Kidney glomerular epithelial cell (primary cell): ENCODE data around the gene TMEM59L.
"Not testable (repeated sequence)": the region's sequence is repeated elsewhere in the genome, so short reads cannot be mapped to it uniquely, and the experiment has no call there.

Experiments used
- DNase-seq: peaks from one replicate; lab custom pipeline; 2025; lab: John Stamatoyannopoulos, UW

Gene TMEM59L

DNA sequence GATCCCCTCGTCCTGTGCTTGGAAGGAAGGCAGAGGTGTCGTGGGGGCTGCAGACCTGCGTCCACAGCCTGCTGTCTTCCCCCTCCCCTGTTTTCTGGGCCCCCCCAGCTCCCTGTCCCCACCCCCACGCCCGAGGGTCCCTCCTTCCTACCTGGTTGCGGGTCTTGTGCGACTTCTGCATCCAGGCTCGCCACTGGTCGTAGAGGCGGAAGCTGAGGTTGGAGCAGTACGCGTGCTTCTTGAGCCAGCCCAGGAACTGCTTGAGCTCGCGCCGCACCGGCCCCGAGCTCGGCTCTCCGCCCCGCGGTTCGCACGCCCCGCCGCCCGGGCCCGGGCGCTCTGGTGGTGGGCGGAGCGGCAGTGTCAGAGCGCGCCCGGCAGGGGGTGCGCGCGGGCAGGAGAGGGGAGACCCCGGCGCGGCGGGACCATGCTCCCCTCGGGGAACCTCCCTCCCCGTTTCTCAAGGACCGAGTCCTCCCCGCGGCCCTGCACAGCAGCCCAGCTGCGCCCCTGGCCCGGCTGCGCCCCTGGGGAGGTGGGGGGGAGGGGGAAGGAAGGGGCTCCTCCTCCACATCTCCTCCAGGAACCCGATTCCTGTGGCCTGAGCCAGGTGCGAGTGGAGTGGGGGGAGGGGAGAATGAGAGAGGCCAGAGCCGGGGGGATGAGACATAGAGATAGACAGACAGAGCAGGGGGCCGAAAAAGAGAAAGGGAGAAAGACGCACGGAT lies 18.4 kb upstream of the TMEM59L start:
- DNase-seq, result peak; percentile 52

DNA sequence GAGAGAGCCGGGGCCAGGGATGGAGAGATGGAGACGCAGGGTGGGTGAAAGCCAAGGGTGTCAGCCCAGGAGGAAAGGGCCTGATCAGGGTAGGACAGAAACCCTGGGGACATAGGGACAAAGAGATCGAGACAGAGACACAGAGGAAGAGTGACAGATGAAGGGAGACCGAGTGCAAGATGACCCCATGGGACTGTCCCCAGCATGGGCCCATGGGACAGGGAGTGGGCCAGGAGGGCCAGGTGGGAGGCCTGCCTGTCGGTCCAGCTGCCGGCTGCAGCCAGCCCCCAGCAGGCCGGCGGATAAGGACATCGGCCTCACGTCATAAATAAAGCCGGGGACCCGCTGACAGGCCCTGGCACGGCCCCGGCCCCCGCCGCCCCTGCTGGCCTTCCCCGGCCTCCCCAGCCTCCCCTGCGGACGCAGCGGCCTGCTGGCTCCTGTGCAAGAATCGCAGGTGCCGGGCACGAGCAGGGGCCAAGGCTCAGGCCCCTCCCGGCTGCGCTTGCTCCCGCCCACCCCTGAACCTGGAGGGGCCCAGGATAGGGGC lies 17.8 kb upstream of the TMEM59L start:
- no peak for DNase-seq

DNA sequence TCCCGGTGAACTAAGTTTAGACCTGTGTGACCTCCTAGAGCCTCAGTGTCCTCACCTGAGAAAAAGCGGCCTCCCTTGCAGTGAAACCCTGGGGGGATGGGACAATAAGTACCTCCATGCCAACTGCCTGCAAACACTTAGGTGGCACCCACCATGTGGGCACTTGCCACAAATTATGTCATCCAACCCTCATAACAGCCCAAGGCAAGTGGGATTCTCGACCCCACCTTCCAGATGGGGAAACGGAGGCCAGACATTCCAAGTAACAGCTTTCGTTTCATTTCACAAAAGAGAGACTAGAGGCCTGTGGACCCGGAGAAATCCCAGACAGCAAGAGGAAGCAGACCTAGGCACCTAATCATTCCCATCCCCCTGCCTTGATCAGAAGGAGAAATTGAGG lies 17.2 kb upstream of the TMEM59L start:
- no peak for DNase-seq

DNA sequence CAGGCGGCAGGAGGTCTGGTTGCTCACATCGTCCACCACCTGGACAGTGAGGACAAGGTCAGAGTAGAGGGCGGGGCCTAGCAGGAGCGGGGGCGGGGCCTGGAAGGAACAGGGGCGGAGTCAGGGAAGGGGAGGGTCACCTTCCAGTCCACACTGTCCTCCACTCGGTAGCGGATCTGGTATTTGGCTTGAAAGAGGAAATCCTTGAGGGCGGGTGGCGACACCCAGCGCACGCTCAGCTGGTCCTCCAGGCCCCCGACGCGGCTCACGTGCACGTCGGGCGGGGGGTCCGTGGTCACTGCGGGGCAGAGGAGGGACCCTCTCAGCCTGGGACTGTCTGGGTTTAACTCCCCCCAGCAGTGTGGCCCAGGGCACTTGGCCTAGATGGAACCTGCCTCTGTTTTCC lies 15.9 kb upstream of the TMEM59L start:
- DNase-seq, result no peak

DNA sequence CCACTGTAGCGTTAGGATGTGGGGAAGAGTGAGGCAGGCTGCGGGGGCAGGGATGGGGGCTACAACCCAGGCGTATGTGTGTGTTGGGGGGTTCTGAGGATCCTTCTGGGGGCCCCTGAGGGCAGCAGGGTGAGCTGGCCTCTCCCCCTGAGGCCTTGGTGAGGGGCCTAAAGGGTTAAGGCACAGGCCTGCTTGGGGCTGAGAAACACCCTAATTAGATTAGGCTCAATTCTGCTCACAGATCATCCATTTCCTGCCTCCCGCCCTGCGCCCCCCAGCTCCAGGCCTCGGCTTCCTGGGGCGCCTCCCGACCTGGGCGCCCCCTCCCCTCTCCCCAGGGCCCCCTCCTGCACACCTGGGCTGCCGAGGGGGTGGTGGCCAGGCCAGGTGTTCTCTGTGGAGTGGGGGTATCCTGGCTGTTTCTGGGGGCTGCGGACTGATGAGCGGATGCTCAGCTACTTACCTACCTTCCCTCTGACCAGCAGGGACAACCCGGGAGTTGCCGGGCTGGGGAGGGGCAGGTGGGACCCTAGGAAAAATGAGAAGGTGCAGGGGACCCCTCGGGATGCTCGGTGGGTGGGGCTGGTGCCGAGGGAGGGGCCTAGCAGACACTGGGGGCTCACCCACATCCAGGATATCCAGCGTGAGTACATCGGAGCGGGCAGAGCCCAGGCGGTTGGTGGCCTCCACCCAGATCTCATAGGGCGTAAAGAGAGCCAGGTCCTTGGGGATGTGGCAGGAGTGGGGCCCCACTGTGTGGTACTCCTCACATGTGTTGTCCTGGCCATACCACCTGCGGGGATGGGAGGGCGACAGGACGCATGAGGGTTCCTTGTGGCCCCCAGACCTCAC lies 14.6 kb upstream of the TMEM59L start:
- DNase-seq, result no peak

DNA sequence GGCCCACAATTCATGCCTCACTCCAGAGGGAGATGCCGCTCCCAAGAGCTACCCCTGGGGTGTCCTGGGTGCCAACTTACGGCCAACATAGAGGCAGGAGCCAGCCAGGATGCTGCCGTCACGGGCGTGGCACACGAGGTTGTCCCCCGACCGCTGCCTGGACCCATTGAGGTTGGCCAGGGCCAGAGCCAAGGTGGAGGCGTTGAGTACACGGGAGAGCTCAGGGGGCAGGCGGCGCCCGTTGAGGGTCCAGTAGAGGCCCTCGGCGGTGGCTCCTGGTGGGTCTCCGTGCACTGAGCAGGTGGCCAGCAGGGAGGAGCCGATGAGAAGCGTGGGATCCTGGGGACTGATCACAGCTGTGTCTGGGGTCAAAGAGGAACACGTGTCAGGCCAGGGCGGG lies 13.2 kb upstream of the TMEM59L start:
- DNase-seq, result no peak

DNA sequence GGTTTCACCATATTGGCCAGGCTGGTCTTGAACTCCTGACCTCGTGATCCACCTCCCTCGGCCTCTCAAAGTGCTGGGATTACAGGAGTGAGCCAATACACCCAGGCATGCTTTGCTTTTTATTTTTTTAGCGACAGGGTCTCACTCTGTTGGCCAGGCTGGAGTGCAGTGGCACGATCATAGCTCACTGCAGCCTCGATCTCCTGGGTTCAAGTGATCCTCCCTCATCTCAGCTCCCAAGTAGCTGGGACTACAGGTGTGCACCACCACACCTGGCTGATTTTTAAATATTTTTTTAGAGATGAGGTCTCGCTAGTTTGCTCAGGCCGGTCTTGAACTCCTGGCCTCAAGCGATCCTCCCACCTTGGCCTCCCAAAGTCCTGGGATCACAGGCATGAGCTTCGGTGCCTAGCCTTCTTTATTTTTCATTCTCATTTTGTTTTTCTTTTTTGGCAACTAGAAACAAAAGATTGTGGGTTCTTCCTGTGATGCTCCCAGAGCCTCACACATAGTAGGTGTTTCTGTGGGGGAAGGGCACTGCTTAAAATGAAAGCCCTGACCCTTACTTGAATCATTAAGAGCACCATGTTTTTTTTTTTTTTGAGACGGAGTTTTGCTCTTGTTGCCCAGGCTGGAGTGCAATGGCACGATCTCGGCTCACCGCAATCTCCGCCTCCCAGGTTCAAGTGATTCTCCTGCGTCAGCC lies 11.8 kb upstream of the TMEM59L start:
- not testable (repeated sequence) for DNase-seq

DNA sequence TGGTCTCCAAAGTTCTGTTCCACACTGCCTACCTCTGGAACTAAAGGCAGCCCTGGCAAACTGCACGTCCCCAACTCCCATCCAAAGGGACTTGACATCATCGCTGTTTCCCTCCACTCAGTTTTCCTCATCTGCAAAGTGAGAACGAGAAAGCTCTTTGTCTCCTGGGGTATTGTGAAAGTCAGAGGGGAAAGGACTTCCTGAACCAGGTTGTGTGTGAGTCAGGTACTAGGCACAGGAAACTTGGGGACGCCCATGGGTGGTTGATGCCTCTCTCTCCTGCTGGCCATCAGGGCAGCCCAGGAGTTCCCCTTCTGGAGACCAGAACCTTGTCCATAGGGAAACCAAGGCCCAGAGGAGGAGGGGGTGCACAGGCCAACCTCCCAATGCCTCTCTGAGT lies 10.8 kb upstream of the TMEM59L start:
- no peak for DNase-seq

DNA sequence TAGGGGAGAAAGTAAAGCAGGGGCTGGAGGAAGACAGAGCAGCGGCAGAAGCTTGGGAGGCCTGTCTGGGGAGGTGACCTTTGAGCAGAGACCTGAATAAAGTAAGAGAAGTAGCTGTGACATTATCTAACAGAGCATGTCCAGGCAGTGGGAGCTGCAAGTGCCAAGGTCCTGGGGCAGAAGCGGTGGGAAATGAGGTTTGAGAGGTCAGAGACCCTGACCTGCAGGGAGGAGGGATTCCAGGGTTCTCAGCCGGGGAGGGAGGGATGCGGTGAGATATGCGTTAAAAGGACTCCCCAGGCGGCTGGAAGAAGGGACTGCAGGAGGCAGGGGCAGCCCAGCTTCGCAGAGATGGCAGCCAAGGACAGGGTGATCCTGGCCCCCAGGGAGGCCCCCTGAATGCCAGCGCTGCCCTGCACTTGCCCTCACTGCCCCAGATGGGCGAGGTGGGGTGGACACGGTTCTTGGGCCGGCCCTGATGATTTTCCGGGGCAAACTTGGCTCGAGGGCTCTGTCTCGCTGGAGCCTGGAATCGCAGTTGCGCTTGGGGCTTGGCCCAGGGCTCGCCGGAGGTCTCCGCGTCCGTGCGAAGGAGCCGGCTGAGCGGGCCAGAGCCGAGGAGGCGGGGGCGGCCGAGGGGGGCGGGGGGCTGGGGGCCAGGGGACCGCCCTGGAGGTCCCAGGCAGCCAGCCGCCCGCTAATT lies 9.3 kb upstream of the TMEM59L start:
- DNase-seq, result no peak

DNA sequence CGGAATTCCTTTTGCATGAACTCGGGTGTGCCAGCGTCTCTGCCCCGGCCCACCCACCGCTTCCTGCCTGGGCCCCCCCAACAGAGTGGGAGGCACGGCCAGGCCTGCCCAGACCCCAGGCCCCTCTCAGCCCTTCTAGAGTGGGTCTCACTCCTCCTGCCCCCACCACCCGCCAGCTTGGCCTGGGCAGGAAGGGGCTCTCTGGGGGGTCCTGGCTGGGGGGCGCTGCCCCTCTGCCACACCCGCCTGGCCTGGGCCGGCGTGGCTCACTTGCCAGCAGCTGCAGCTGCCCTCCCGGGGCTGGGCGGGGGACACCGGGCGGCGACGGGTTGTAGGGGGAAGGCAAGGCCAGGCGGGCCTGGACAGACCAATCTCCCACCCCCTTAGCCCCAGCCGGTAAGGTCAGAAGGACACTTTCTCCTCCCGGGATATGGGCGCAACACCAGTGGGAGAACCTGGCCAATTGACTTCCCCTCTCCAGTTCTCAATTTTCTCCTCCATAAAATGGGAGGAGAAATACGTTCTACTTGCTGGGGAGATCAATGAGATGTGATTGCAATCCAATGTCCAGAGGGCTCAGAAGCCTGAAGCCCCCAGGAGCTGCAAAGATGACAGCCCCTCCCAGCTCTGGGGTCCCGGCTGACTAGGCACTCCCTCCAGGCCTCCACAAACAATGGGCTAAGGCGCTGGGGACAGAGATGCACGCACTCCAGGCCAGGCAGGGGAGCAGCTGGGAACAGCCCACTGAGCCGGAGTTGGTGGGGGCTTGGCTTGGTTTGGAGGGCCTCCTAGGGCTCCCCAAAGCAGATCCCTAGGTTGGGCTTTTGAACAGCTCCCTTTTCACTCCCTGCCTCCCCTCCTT lies 8.5 kb upstream of the TMEM59L start:
- no peak for DNase-seq

DNA sequence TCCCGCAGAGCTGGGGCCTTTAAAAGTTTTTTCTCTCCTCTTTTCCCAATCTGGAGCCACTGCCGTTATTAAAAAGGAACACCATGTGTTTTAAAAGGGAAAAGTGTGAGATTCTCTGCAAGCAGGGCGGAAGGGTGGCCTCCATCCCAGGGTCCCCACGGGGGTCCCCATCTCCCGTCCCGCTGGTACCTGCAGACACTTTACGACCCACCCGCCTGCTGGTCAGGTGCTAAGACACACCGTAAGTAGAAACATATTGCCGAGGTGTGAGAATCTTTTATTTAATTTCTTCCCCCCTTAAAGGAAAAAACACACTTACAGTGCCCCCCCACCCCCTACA lies 7.9 kb upstream of the TMEM59L start:
- no peak for DNase-seq

DNA sequence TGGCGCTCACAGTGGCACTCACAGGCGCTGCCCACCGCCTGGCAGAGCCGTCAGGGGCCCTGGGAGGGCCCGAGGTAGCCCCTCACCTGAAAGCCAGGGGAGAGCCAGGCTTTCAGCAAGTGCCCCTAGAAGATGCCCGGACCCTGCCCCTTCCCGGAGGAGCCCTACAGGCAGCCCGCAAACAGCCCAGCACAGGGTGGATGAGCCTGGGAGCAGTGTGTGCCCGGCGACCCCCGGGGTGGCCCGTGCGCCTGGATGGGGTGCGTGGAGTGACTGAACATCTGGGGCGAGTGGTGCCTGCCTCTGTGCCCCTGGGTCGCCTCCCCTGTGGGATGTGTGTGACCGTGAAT lies 7.5 kb upstream of the TMEM59L start:
- no peak for DNase-seq

DNA sequence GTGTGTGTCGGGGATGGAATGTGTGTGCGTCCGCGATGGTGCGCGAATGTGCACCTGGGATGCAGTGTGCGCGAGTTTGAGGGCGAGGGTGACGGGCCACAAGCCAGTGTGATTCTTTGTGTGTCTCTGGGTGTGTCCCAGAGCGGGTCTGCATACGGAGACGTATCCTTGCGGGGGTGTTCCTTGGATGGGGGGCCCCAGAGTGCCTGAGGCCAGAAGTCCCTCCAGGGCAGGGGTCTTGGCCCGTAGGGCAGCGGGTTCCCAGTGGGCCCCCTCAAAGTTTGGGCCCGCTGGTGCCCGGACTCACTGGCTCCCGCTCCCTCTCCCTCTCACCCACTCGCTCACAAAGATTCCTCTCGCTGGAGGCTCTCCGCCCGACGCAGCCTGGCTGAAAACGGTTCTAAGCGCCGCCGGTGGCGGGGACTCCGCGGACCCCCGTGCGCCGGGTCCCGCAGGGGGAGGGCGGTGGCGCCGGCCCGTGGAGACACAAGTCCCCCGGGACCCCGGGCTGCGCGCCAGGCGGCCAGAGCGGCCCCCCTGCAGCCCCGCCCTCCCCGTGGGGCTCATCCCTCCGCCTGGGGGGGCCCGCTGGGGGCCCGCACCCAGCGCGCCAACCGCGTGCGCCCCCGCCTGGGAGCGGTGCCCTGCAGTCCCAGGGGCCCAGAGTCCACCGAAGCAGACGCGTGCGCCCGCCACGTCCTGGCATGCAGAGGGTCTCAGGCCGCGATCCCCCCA lies 7.0 kb upstream of the TMEM59L start:
- no peak for DNase-seq

DNA sequence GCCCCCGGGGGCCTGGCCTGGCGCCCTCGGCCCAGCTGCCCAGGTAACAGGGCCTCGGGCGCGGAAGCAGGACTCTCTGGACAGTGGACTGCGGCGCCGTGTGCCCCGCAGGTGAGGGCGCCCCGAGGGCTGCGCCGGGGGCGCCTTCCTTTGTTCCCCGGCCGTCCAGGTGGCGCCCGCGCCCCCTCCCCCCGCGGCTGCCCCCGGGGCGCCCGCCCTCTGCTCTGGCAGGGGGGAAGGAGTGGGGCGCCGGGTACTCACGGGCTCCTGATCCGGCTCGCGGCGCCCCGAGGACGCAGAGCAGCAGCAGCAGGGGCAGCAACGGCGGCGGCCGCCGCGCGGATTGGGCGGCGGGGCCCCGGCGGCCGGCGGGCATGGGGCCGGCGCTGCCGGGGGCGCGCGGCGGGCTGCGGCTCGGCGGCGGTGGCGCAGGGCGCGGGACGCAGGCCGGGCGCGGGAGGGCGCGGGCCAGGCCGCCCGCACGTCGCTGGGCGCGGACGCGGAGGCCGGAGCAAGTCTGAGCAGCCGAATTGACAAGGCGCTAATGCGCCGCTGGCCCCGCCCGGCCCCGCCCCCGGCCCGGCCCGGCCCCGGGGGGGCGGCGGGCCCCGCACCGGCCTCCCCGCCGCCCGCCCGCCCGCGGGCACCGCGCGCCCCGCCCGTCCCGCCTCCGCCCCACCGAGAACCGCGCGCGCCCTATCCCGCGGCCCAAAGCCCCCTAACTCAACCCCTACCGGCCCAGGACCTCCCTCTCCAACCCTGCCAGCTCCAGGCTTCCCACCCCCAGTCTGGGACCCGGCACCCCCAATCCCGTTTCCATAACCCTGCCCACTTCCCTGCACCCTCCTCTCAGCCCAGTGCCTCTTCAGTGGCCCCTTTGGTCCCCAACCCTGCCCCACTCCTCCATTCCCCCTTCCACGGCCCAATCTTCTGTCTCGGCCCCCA lies 6.1 kb upstream of the TMEM59L start, which contains the start of gene CRLF1:
CRLF1 (minus strand) TSS at position 519 of the 945 bp plus-strand sequence; CDS start at position 376, 143 bp downstream.
- DNase-seq, result no peak

DNA sequence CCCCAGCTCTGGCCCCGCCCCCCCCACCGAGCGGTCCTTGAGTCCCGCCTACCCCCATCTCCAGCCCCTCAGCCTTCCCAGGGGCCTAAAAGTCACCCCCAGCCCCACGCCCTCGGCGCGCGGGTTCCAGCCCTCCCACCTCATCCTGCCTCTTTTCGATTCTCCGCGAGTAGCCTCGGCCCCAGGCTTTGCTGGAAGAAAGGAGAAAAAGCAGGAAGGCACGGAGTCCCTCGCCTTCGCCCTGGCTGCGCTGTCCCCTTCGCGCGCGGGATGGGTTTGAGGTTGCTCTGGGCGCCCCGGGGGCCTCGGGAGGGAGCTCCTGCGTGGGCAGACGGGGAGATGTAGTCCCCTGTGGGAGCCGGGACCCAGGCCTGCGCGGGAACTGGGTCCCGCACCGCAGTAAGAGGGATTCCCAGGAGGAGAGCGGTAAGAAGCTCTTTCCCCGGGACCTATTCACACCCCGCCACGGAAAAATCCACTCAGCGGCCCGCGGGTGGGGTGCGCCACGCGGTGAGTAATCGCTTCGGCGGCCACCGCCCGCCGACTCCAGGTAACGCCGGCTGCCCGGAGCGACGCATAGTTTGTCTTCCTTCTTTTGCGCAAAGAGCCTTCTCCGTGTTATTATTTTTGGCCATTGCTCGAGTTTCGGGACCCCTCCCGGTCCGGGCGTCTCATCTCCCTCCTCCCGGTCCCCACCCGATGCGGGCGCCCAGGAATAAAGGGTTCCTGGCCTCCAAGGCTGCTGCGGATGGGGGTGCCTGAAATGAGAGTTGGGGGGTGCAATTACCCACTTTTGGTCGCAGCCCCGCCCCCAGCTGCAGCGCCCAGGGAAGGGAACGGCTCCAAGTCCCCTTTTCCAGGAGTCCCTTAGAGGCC lies 5.2 kb upstream of the TMEM59L start:
- DNase-seq, result no peak

DNA sequence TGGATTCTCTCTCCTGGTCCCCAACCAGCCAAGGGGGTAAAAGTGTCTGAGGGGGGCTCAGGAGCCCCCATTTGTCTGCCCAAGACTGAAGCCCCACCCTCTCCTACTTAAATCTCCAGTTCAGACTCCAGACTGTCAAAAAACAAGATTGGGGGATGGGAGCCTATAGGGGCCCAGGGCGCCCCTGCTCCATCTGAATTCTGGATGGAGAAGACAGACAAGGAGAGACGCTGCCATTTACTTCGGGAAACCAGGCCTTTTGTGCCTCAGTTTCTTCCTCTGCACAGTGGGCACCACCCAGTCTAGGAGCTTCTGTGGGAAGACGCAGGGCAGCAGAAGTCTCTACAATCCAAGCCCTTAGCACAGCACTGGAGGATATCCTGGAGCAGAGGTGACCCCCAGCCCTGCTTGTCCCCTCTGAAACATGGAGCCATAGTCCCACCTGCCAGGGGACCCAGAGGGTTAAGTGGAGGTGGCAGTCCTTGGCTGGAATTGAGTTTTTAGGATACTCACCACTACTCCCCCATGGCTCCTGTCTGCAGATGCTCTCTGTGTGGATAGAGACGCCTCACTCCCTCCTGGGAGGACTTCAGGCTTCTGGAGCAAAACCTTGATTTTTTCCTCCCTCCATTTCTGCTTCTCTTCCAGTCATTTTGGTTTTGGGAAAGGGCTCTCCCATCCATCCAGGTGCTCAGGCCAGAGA lies 4.4 kb upstream of the TMEM59L start:
- no peak for DNase-seq
